Trophoblast cell (in vitro differentiated cells and primary cell): ENCODE measurements around the gene PNLIPRP3.

ENCODE experiments used
- DNase-seq, 2 donors: peaks; one replicate each; pipeline ENCODE4 v3.0.0-alpha.2; 2016
- H2AFZ ChIP-seq: 2 replicates; pipeline ENCODE4 v1.6.1; 2013; ENCODE audit warnings: low read length, moderate library complexity, mild to moderate bottlenecking; ENCODE audit not compliant: insufficient read depth, poor library complexity
- H2AK5ac ChIP-seq: 2 replicates; pipeline ENCODE4 v1.6.1; 2013; ENCODE audit warnings: mild to moderate bottlenecking, low read length
- H2BK120ac ChIP-seq: 2 replicates; pipeline ENCODE4 v1.6.1; 2013; ENCODE audit warnings: low read length, mild to moderate bottlenecking, moderate library complexity; ENCODE audit not compliant: insufficient read depth, poor library complexity
- H2BK12ac ChIP-seq: 2 replicates; pipeline ENCODE4 v1.6.1; 2013; ENCODE audit warnings: mild to moderate bottlenecking, low read length, moderate library complexity
- H2BK5ac ChIP-seq: 2 replicates; pipeline ENCODE4 v1.6.1; 2013; ENCODE audit warnings: low read length, low read depth, moderate library complexity, mild to moderate bottlenecking; ENCODE audit not compliant: poor library complexity
- H3K14ac ChIP-seq: 2 replicates; pipeline ENCODE4 v1.6.1; 2013; ENCODE audit warnings: mild to moderate bottlenecking, low read length
- H3K18ac ChIP-seq: 2 replicates; pipeline ENCODE4 v1.6.1; 2013; ENCODE audit warnings: mild to moderate bottlenecking, low read length
- H3K23ac ChIP-seq: 2 replicates; pipeline ENCODE4 v1.6.1; 2013; ENCODE audit warnings: low read length
- H3K27ac ChIP-seq: 2 replicates; pipeline ENCODE4 v1.5.1; 2013; ENCODE audit warnings: low read depth, mild to moderate bottlenecking, inconsistent platforms, low read length, moderate library complexity
- H3K27me3 ChIP-seq: 2 replicates; pipeline ENCODE4 v1.6.1; 2013; ENCODE audit warnings: inconsistent platforms, mild to moderate bottlenecking, low read length, moderate library complexity; ENCODE audit not compliant: insufficient read depth
- H3K36me3 ChIP-seq, 2 experiments: 1 replicate in 1 of 2; 2 replicates in 1 of 2; pipeline ENCODE4 v1.6.1; 2013; ENCODE audit warnings: low read length in 2 of 2, mild to moderate bottlenecking in 2 of 2, moderate library complexity in 1 of 2; ENCODE audit not compliant: insufficient read depth in 2 of 2, control insufficient read depth in 1 of 2
- H3K4ac ChIP-seq: 2 replicates; pipeline ENCODE4 v1.6.1; 2013; ENCODE audit warnings: low read depth, mild to moderate bottlenecking, low read length, moderate library complexity
- H3K4me1 ChIP-seq, 2 experiments: 1 replicate in 1 of 2; 2 replicates in 1 of 2; pipeline ENCODE4 v1.6.1; 2013; ENCODE audit warnings: low read length in 2 of 2, mild to moderate bottlenecking in 2 of 2, moderate library complexity in 1 of 2; ENCODE audit not compliant: insufficient read depth in 2 of 2, control insufficient read depth in 1 of 2
- H3K4me2 ChIP-seq: 2 replicates; pipeline ENCODE4 v1.6.1; 2013; ENCODE audit warnings: inconsistent platforms, mild to moderate bottlenecking, low read length, moderate library complexity
- H3K4me3 ChIP-seq: 2 replicates; pipeline ENCODE4 v1.5.1; 2013; ENCODE audit warnings: mild to moderate bottlenecking, low read depth, low read length, inconsistent platforms
- H3K79me1 ChIP-seq: one replicate; pipeline ENCODE4 v1.6.1; 2013; ENCODE audit warnings: low read length
- H3K79me2 ChIP-seq: 2 replicates; pipeline ENCODE4 v1.6.1; 2013; ENCODE audit warnings: low read length, mild to moderate bottlenecking; ENCODE audit not compliant: control insufficient read depth, insufficient read depth, poor library complexity
- H3K9ac ChIP-seq: 2 replicates; pipeline ENCODE4 v1.6.1; 2013; ENCODE audit warnings: mild to moderate bottlenecking, low read length
- H3K9me3 ChIP-seq: 2 replicates; pipeline ENCODE4 v1.6.1; 2013; ENCODE audit warnings: low read depth, mild to moderate bottlenecking, control low read depth, inconsistent platforms, low read length; ENCODE audit not compliant: insufficient read depth
- H4K12ac ChIP-seq: 2 replicates; pipeline ENCODE4 v1.6.1; 2013; ENCODE audit warnings: low read depth, mild to moderate bottlenecking, low read length, moderate library complexity
- H4K8ac ChIP-seq: 2 replicates; pipeline ENCODE4 v1.6.1; 2013; ENCODE audit warnings: low read depth, mild to moderate bottlenecking, low read length, moderate library complexity
- H4K91ac ChIP-seq: one replicate; pipeline ENCODE4 v1.6.1; 2013; ENCODE audit warnings: low read depth, mild to moderate bottlenecking, low read length, moderate library complexity
- WGBS: extraction: QIAGEN DNeasy Blood & Tissue Kit; methylation state at CpG from one replicate; pipeline ENCODE4 v1.1.7; 2013; ENCODE audit warnings: missing lambda C conversion rate; ENCODE audit not compliant: insufficient read length, insufficient coverage; ENCODE audit errors: extremely low coverage; 5-methylcytosine and 5-hydroxymethylcytosine counted together

Gene PNLIPRP3

GRCh38 chr10:116486770-116487448, 59.3 kb downstream of the PNLIPRP3 start:
- Histone ChIP-seq H3K27ac (peak overlapping the region; percentile 4), H3K4me3 (no peak overlapping the region), H3K23ac (no peak overlapping the region), H3K4me2 (no peak overlapping the region), H2AFZ (no peak overlapping the region), H3K9ac (no peak overlapping the region), H3K36me3 (no peaks in the 10 kb centered on the region), H4K12ac (no peak overlapping the region), H2AK5ac (no peak overlapping the region), H3K14ac (no peak overlapping the region), H2BK120ac (peak overlapping the region; percentile 51), H3K18ac (no peak overlapping the region), H3K9me3 (no peaks in the 10 kb centered on the region), H4K8ac (no peak overlapping the region), H2BK12ac (no peak overlapping the region), H3K79me1 (no peaks in the 10 kb centered on the region), H4K91ac (no peak overlapping the region), H3K27me3 (no peaks in the 10 kb centered on the region), H3K4ac (no peak overlapping the region), H3K4me1 (no peaks in the 10 kb centered on the region), H3K79me2 (no peaks in the 10 kb centered on the region), H2BK5ac (no peak overlapping the region)
- WGBS = no CpG with 5 or more reads among the region's 7 CpGs
- no peak for DNase-seq

- H4K12ac ChIP-seq = no peak overlapping the region
- no peak overlapping the region for H4K91ac ChIP-seq
- H3K27ac ChIP-seq = no peak overlapping the region
- no peak overlapping the region for H2AFZ ChIP-seq
- no peaks in the 10 kb centered on the region for H3K27me3 ChIP-seq
- no peaks in the 10 kb centered on the region for H3K9me3 ChIP-seq
- H2BK12ac ChIP-seq = no peak overlapping the region
- H3K9ac ChIP-seq = no peak overlapping the region
- WGBS = no CpG with 5 or more reads among the region's 1 CpG
- H2AK5ac ChIP-seq = no peak overlapping the region
- H3K79me1 ChIP-seq = no peaks in the 10 kb centered on the region
- no peak overlapping the region for H2BK120ac ChIP-seq
- H3K4me1 ChIP-seq = no peaks in the 10 kb centered on the region
- no peak overlapping the region for H2BK5ac ChIP-seq
- H3K4ac ChIP-seq = no peak overlapping the region
- H3K36me3 ChIP-seq = no peaks in the 10 kb centered on the region
- H3K14ac ChIP-seq = no peak overlapping the region
- no peak for DNase-seq
- H3K79me2 ChIP-seq = no peaks in the 10 kb centered on the region
- no peak overlapping the region for H3K4me2 ChIP-seq
- H4K8ac ChIP-seq = no peak overlapping the region
- no peak overlapping the region for H3K18ac ChIP-seq
- H3K4me3 ChIP-seq = no peak overlapping the region
- H3K23ac ChIP-seq = no peak overlapping the region
These were observed 60.1 kb downstream of the PNLIPRP3 start for GRCh38 chr10:116487522-116488430.

DNA sequence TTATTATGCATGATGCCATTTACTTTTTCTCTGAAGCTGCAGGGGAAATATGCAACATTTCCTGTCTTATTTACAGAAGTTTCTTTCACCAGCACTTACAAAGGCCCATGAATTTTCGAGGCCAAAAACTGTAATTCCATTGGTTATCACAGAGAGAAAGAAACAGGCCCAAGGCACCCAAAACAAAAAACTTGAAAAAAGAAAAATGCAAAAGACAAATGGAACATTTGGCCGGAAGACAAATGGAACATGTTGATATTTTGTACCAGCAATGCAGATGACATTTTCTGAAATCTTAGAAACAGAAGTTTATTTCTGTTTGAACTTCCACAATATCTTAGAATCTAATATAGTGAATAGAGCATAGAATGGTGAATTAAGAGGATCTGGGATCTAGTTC, 61.8 kb downstream of the PNLIPRP3 start:
- no peak for DNase-seq
- Histone ChIP-seq H3K4me1 (no peaks in the 10 kb centered on the region), H2AFZ (no peak overlapping the region), H3K79me1 (no peaks in the 10 kb centered on the region), H2BK12ac (no peak overlapping the region), H3K9me3 (no peaks in the 10 kb centered on the region), H2AK5ac (no peak overlapping the region), H3K23ac (no peak overlapping the region), H3K4me3 (no peak overlapping the region), H2BK120ac (no peak overlapping the region), H3K27me3 (no peaks in the 10 kb centered on the region), H3K4me2 (no peak overlapping the region), H4K12ac (no peak overlapping the region), H2BK5ac (no peak overlapping the region), H3K27ac (no peak overlapping the region), H4K8ac (no peak overlapping the region), H4K91ac (no peak overlapping the region), H3K79me2 (no peaks in the 10 kb centered on the region), H3K9ac (no peak overlapping the region), H3K36me3 (no peaks in the 10 kb centered on the region), H3K4ac (no peak overlapping the region), H3K18ac (no peak overlapping the region), H3K14ac (no peak overlapping the region)
- no CpG with 5 or more reads among the region's 2 CpGs for WGBS

DNA sequence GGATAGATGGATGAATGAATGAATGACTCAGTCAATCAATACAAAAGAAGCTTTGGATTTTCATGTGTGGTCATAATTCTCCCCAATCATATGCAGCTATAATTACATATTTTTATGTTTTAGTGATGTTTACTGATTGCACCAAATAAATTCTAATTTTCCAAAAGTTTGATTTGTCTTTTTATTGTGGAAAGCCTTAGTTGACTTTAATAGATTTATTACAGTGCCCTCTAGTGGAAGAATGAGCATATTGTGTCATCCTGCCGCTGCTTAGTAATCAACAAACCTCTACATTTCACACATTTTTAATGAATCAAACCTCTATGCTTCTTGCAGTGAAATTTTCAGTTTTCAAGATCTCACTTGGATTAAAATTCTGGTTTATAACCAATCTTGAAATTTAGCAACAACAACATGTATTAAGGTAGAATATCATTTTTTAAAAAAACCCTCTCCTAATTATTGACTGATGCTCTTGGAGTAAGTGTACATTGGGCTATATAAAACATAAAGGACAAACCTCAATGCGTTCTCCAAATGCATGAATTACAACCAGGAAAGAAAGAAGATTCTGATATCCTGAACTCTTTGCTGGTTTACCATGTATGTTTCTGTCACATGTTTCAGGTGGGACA, 62.5 kb downstream of the PNLIPRP3 start:
- DNase-seq = peak in 1 of 2 donors; percentile 69
- no CpG with 5 or more reads among the region's 2 CpGs for WGBS
- no peak overlapping the region for H3K4me2 ChIP-seq

More for the DNA sequence above, 62.5 kb downstream of the PNLIPRP3 start:
- H3K9ac ChIP-seq = no peak overlapping the region
- no peak overlapping the region for H3K4ac ChIP-seq
- no peak overlapping the region for H2BK120ac ChIP-seq
- no peaks in the 10 kb centered on the region for H3K79me2 ChIP-seq
- no peak overlapping the region for H3K23ac ChIP-seq
- H2BK12ac ChIP-seq = no peak overlapping the region
- no peaks in the 10 kb centered on the region for H3K36me3 ChIP-seq
- no peak overlapping the region for H3K27ac ChIP-seq
- no peak overlapping the region for H3K4me3 ChIP-seq
- H4K12ac ChIP-seq = no peak overlapping the region
- H4K8ac ChIP-seq = no peak overlapping the region
- no peak overlapping the region for H2AFZ ChIP-seq
- no peaks in the 10 kb centered on the region for H3K9me3 ChIP-seq
- no peak overlapping the region for H4K91ac ChIP-seq
- H3K4me1 ChIP-seq = no peaks in the 10 kb centered on the region
- H3K14ac ChIP-seq = no peak overlapping the region
- no peaks in the 10 kb centered on the region for H3K79me1 ChIP-seq
- no peak overlapping the region for H2BK5ac ChIP-seq
- no peak overlapping the region for H2AK5ac ChIP-seq
- no peak overlapping the region for H3K18ac ChIP-seq
- H3K27me3 ChIP-seq = no peaks in the 10 kb centered on the region
